ENCODE data around the gene SLC30A2.
A peak's percentile ranks its signal among the peaks of the same experiment; 100 is the strongest.

SLC30A2 gene

DNA sequence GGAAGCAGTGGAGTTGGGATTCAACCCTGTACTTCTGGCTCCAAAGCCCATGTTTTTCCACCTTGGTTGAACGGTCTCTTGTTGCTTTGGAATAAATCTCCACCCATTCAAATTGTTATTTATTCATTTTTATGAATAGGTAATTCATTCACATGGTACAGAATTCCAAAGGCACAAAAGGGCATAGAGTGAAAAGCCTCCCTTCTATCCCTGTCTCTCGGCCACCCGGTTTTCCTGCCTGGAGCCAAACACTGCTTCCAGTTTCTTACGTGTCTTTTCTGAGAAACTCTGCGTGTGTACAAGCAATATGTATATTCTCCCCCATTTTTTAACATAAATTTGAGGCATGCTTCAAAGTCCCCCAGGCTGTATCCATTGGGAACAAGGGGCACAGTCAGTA, 20.4 kb downstream of the SLC30A2 start:
- DNase-seq (ENCODE audit: extremely low spot score), result no peak
- CTCF ChIA-PET, result interaction anchor here (1.1 kb wide), 1 partner anchor 119 kb away, joined by 3 read pairs; no protein-coding TSS in a partner anchor
- POLR2A ChIA-PET, result no interaction called here
- TF ChIP-seq CTBP1 (IDR thresholded peaks at IDR 0.05; ENCODE audit: borderline replicate concordance), result no peak
- TF ChIP-seq ARNT (IDR thresholded peaks at IDR 0.05), result no peak
- TF ChIP-seq FOXK2 (IDR thresholded peaks at IDR 0.05), result no peak
- no peak for TF ChIP-seq HDGF (IDR thresholded peaks at IDR 0.05; ENCODE audit: borderline replicate concordance)
- no peak for TF ChIP-seq L3MBTL2 (conservative IDR thresholded peaks at IDR 0.05)
- no peak for TF ChIP-seq LEF1 (IDR thresholded peaks at IDR 0.05; ENCODE audit: borderline replicate concordance)
- no peak for TF ChIP-seq BHLHE40 (IDR thresholded peaks at IDR 0.05; ENCODE audit: borderline replicate concordance)
- TF ChIP-seq FOXA1 (IDR thresholded peaks at IDR 0.05), result no peak
- no peak for TF ChIP-seq TARDBP (IDR thresholded peaks at IDR 0.05)
- TF ChIP-seq NFRKB (IDR thresholded peaks at IDR 0.05), result no peak
- no peak for TF ChIP-seq ZNF384 (IDR thresholded peaks at IDR 0.05)
- no peak for TF ChIP-seq SP1 (IDR thresholded peaks at IDR 0.05)
- no peak for TF ChIP-seq ELF4 (IDR thresholded peaks at IDR 0.05)
- no peak for TF ChIP-seq SUZ12 (IDR thresholded peaks at IDR 0.05)
- TF ChIP-seq FOXM1 (IDR thresholded peaks at IDR 0.05; ENCODE audit: borderline replicate concordance), result no peak
- TF ChIP-seq, protein P1, sequence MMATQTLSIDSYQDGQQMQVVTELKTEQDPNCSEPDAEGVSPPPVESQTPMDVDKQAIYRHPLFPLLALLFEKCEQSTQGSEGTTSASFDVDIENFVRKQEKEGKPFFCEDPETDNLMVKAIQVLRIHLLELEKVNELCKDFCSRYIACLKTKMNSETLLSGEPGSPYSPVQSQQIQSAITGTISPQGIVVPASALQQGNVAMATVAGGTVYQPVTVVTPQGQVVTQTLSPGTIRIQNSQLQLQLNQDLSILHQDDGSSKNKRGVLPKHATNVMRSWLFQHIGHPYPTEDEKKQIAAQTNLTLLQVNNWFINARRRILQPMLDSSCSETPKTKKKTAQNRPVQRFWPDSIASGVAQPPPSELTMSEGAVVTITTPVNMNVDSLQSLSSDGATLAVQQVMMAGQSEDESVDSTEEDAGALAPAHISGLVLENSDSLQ (IDR thresholded peaks at IDR 0.05), result no peak

DNA sequence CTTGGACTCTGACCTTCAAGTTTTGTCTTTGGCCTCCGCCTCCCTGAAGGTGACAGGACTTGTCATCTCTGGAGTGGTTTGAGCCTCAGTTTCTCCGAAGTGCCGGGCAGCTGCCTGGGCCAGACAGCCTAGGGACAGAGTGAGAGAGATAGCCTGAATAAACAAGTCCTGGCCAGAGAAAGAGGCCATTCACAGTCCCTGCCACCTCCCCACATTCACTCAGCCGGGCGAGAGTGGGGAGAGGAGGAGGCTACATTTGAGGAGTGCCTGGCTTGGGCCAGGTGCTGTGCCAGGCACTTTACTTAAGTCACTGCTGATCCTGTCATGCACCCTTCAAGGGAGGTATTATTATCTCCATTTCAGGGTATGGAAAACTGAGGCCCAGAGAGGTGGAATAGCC, 20.9 kb downstream of the SLC30A2 start:
- TF ChIP-seq SP1 (IDR thresholded peaks at IDR 0.05), result no peak
- TF ChIP-seq ELF4 (IDR thresholded peaks at IDR 0.05), result no peak
- TF ChIP-seq ARNT (IDR thresholded peaks at IDR 0.05), result no peak
- no peak for TF ChIP-seq LEF1 (IDR thresholded peaks at IDR 0.05; ENCODE audit: borderline replicate concordance)
- no peak for TF ChIP-seq CTBP1 (IDR thresholded peaks at IDR 0.05; ENCODE audit: borderline replicate concordance)
- TF ChIP-seq NFRKB (IDR thresholded peaks at IDR 0.05), result no peak
- TF ChIP-seq, protein P1 (IDR thresholded peaks at IDR 0.05), result no peak
- no peak for TF ChIP-seq BHLHE40 (IDR thresholded peaks at IDR 0.05; ENCODE audit: borderline replicate concordance)
- TF ChIP-seq ZNF384 (IDR thresholded peaks at IDR 0.05), result no peak
- no peak for TF ChIP-seq FOXA1 (IDR thresholded peaks at IDR 0.05)
- no peak for TF ChIP-seq TARDBP (IDR thresholded peaks at IDR 0.05)
- DNase-seq (ENCODE audit: extremely low spot score), result no peak
- ChIA-PET POLR2A (no interaction called here), CTCF (interaction anchor here (1.0 to 1.1 kb wide), 2 partner anchors 10 to 120 kb away, joined by 3 read pairs; no protein-coding TSS in a partner anchor)

DNA sequence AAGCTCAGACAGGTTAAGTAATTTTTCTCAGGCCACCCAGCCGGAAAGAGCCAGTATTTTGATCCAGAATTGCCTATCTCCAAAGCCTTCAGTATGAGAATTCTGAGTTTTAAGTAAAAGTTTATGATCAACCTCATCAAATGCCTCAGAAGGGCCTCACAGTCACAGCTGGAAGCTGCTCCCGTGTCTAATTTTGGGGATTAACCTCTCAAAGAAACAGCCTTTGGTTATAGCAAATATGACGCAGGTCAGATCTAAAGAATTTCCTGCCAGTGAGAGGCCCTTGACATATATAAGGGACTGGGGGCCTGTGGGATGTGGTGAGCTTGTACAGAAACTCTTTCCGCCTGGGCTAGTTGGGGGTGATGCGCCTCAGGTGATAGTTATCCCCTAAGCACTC, 22.1 kb downstream of the SLC30A2 start:
- DNase-seq (ENCODE audit: extremely low spot score), result no peak
- TF ChIP-seq ZNF384 (IDR thresholded peaks at IDR 0.05), result no peak
- no peak for TF ChIP-seq FOXM1 (IDR thresholded peaks at IDR 0.05; ENCODE audit: borderline replicate concordance)
- no peak for TF ChIP-seq ELF4 (IDR thresholded peaks at IDR 0.05)
- TF ChIP-seq NFRKB (IDR thresholded peaks at IDR 0.05), result no peak
- CTCF ChIA-PET, result interaction anchor here (1.3 to 1.7 kb wide), 2 partner anchors 121 to 128 kb away, joined by 3 to 4 read pairs; no protein-coding TSS in a partner anchor
- POLR2A ChIA-PET, result interaction anchor here (0.5 to 1.0 kb wide), 2 partner anchors 26 to 778 kb away, joined by 3 read pairs; partner anchors contain the start of gene PAFAH2

DNA sequence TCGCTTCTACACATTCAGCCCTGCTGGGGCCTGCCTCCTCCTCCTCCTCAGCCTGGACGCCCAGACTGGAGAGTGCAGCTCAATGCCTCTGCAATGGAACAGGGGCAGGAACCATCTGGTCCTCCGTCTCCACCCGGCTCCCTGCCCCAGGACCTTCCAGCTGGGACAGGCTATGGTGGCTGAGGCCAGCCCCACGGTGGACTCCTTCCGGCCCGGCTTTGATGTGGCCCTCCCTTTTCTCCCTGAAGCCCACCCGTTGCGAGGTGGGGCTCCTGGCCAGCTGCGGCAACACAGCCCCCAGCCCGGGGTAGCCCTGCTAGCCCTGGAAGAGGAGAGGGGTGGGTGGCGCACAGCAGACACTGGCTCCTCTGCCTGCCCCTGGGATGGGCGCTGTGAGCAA, 22.9 kb downstream of the SLC30A2 start:
- ChIA-PET CTCF (interaction anchor here (1.7 kb wide), 1 partner anchor 122 kb away, joined by 4 read pairs; no protein-coding TSS in a partner anchor), POLR2A (no interaction called here)
- TF ChIP-seq SP1 (IDR thresholded peaks at IDR 0.05) (no peak), SUZ12 (IDR thresholded peaks at IDR 0.05) (no peak), ZNF384 (IDR thresholded peaks at IDR 0.05) (no peak), ELF4 (IDR thresholded peaks at IDR 0.05) (no peak), CTBP1 (IDR thresholded peaks at IDR 0.05; ENCODE audit: borderline replicate concordance) (no peak)
- DNase-seq (ENCODE audit: extremely low spot score), result no peak

DNA sequence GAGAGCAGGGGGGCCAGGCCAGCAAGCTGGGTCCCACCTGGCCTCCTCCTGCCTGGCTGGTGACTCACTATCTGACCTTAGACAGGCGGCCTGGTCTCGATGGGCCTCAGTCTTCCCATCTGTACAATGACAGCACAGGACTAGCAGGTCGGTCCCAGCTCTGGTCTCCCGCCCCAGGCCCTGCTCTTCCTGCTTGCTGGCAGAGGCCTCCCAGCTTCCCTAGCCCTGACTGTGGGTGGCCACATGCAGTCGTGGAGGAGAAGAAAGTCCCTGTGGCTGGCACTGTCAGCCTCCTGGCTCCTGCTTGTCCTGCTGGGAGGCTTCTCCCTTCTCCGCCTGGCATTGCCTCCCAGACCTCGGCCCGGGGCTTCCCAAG, 23.5 kb downstream of the SLC30A2 start:
- POLR2A ChIA-PET, result no interaction called here
- TF ChIP-seq, protein P1 (IDR thresholded peaks at IDR 0.05), result no peak
- TF ChIP-seq CTBP1 (IDR thresholded peaks at IDR 0.05; ENCODE audit: borderline replicate concordance) (no peak), SUZ12 (IDR thresholded peaks at IDR 0.05) (no peak), HDGF (IDR thresholded peaks at IDR 0.05; ENCODE audit: borderline replicate concordance) (no peak), NFRKB (IDR thresholded peaks at IDR 0.05) (no peak), ZNF384 (IDR thresholded peaks at IDR 0.05) (no peak), FOXA1 (IDR thresholded peaks at IDR 0.05) (no peak), FOXK2 (IDR thresholded peaks at IDR 0.05) (no peak), TARDBP (IDR thresholded peaks at IDR 0.05) (no peak), SP1 (IDR thresholded peaks at IDR 0.05) (no peak)
- DNase-seq (ENCODE audit: extremely low spot score), result no peak
- CTCF ChIA-PET, result interaction anchor here (0.7 to 1.7 kb wide), 3 partner anchors 13 to 212 kb away, joined by 3 to 4 read pairs (median 3); no protein-coding TSS in a partner anchor

DNA sequence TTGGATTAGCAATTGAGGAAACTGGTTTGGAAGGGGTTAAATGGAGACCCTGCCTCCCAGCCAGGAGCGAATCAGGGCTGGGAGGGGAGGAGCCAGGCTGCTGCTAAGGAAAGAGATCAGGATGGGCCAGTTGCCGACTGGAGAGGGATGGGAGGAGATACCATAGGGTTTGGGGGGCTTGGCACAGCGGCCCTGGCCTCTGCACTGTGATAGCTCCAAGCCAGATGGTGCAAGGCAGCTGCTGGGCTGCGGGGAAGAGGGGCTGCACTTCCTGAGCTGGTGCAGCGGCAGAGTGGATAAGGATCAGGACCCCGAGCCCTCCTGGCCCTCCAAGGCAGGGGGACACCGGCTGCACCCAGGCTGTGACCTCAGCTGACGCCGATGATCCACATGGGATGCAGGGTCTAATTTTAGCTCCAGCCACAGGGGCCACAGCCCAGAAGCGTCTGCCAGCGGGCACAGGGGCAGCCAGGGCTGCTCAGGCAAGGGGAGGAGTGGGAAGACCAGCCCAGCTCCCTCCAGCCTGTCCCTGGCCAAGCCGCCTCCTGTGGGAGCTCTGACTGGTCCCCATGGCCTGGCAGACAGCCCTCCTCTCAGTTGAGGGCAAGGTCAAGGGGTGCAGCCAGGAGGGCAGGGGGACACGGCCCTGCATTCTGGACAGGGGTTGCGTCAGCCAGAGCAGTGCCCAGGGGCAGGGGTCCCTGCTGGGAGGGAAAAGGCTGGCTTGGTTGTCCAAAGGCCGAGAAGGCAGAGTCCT, 24.1 kb downstream of the SLC30A2 start, which contains the start of gene EXTL1:
TSS of gene EXTL1 (plus strand) at position 129 of the 757 bp plus-strand sequence. CDS start 872 bp downstream, outside the sequence.
- CTCF ChIA-PET, result interaction anchor here (0.7 to 0.9 kb wide), 3 partner anchors 13 to 211 kb away, joined by 3 to 4 read pairs (median 3); no protein-coding TSS in a partner anchor
- TF ChIP-seq, protein P1 (IDR thresholded peaks at IDR 0.05), result no peak
- no peak for TF ChIP-seq CTBP1 (IDR thresholded peaks at IDR 0.05; ENCODE audit: borderline replicate concordance)
- no peak for TF ChIP-seq SUZ12 (IDR thresholded peaks at IDR 0.05)
- TF ChIP-seq ARNT (IDR thresholded peaks at IDR 0.05), result no peak
- TF ChIP-seq BHLHE40 (IDR thresholded peaks at IDR 0.05; ENCODE audit: borderline replicate concordance), result no peak
- no peak for TF ChIP-seq L3MBTL2 (conservative IDR thresholded peaks at IDR 0.05)
- no peak for TF ChIP-seq FOXK2 (IDR thresholded peaks at IDR 0.05)
- TF ChIP-seq NFRKB (IDR thresholded peaks at IDR 0.05), result no peak
- no peak for TF ChIP-seq LEF1 (IDR thresholded peaks at IDR 0.05; ENCODE audit: borderline replicate concordance)
- no peak for TF ChIP-seq HDGF (IDR thresholded peaks at IDR 0.05; ENCODE audit: borderline replicate concordance)
- no peak for TF ChIP-seq ELF4 (IDR thresholded peaks at IDR 0.05)
- TF ChIP-seq TARDBP (IDR thresholded peaks at IDR 0.05), result no peak
- TF ChIP-seq FOXA1 (IDR thresholded peaks at IDR 0.05), result no peak
- no peak for TF ChIP-seq SP1 (IDR thresholded peaks at IDR 0.05)
- peak; percentile 55 for DNase-seq (ENCODE audit: extremely low spot score)
- POLR2A ChIA-PET, result interaction anchor here (0.8 kb wide), 1 partner anchor 89 kb away, joined by 3 read pairs; no protein-coding TSS in a partner anchor

All from HEK293T (cell line).